H9 (cell line): Measurements from ENCODE around the gene PNPLA6. TPM values are rescaled to one million over a fixed set of nuclear protein-coding genes. Genes with fewer than 3 reads are reported as not detected.

Experiments
- DNase-seq: peaks from one replicate; pipeline ENCODE4 v3.0.0-alpha.2; 2017
- H2AFZ ChIP-seq: one replicate; pipeline ENCODE4 v1.6.1; 2013; ENCODE audit warnings: mild to moderate bottlenecking, low read length, control low read depth, moderate library complexity
- H2AK5ac ChIP-seq: 2 replicates; pipeline ENCODE4 v1.6.1; 2013; ENCODE audit warnings: low read length, control low read depth, mixed read lengths; ENCODE audit not compliant: insufficient read length
- H2BK120ac ChIP-seq: one replicate; pipeline ENCODE4 v1.6.1; 2013; ENCODE audit warnings: low read depth, mild to moderate bottlenecking, low read length, control low read depth, inconsistent platforms; ENCODE audit not compliant: poor library complexity, severe bottlenecking
- H2BK12ac ChIP-seq: 2 replicates; pipeline ENCODE4 v1.6.1; 2013; ENCODE audit warnings: low read length, control low read depth, mixed read lengths, low read depth; ENCODE audit not compliant: insufficient read length
- H2BK15ac ChIP-seq: 2 replicates; pipeline ENCODE4 v1.6.1; 2013; ENCODE audit warnings: low read depth, low read length, control low read depth
- H2BK20ac ChIP-seq: one replicate; pipeline ENCODE4 v1.6.1; 2013; ENCODE audit warnings: low read depth, mild to moderate bottlenecking, low read length, control low read depth, inconsistent platforms; ENCODE audit not compliant: poor library complexity, severe bottlenecking
- H2BK5ac ChIP-seq: 2 replicates; pipeline ENCODE4 v1.6.1; 2013; ENCODE audit warnings: low read length, control low read depth, mixed read lengths; ENCODE audit not compliant: insufficient read length
- H3K14ac ChIP-seq: 2 replicates; pipeline ENCODE4 v1.6.1; 2013; ENCODE audit warnings: low read length, control low read depth; ENCODE audit not compliant: insufficient read depth
- H3K18ac ChIP-seq: 2 replicates; pipeline ENCODE4 v1.6.1; 2013; ENCODE audit warnings: low read depth, mild to moderate bottlenecking, mixed read lengths, low read length, control low read depth; ENCODE audit not compliant: insufficient read length
- H3K23ac ChIP-seq: 2 replicates; pipeline ENCODE4 v1.6.1; 2013; ENCODE audit warnings: low read length, control low read depth, mixed read lengths, low read depth; ENCODE audit not compliant: insufficient read length
- H3K23me2 ChIP-seq: 2 replicates; pipeline ENCODE4 v1.6.1; 2013; ENCODE audit warnings: low read depth, mild to moderate bottlenecking, mixed read lengths, low read length, control low read depth; ENCODE audit not compliant: insufficient read length, poor library complexity, severe bottlenecking
- H3K27ac ChIP-seq: 2 replicates; pipeline ENCODE4 v1.5.1; 2013; ENCODE audit warnings: low read length, control low read depth, mixed read lengths, low read depth; ENCODE audit not compliant: insufficient read length
- H3K27me3 ChIP-seq: 2 replicates; pipeline ENCODE4 v1.6.1; 2013; ENCODE audit warnings: low read length, control low read depth, inconsistent platforms; ENCODE audit not compliant: insufficient read depth
- H3K4ac ChIP-seq: 2 replicates; pipeline ENCODE4 v1.6.1; 2013; ENCODE audit warnings: low read depth, mild to moderate bottlenecking, control low read depth, inconsistent platforms, low read length, moderate library complexity
- H3K4me1 ChIP-seq: 2 replicates; pipeline ENCODE4 v1.6.1; 2013; ENCODE audit warnings: low read length, control low read depth, inconsistent platforms; ENCODE audit not compliant: insufficient read depth
- H3K4me2 ChIP-seq: 2 replicates; pipeline ENCODE4 v1.6.1; 2013; ENCODE audit warnings: low read length, control low read depth, mixed read lengths; ENCODE audit not compliant: insufficient read length, insufficient read depth
- H3K56ac ChIP-seq: 2 replicates; pipeline ENCODE4 v1.6.1; 2013; ENCODE audit warnings: low read depth, mild to moderate bottlenecking, mixed read lengths, low read length, control low read depth; ENCODE audit not compliant: insufficient read length
- H3K79me1 ChIP-seq: 2 replicates; pipeline ENCODE4 v1.6.1; 2013; ENCODE audit warnings: low read depth, mild to moderate bottlenecking, moderate library complexity, low read length, control low read depth, inconsistent platforms; ENCODE audit not compliant: insufficient read depth, poor library complexity, severe bottlenecking
- H3K79me2 ChIP-seq: 2 replicates; pipeline ENCODE4 v1.6.1; 2013; ENCODE audit warnings: low read length, control low read depth, inconsistent platforms; ENCODE audit not compliant: insufficient read depth
- H3K9ac ChIP-seq: 2 replicates; pipeline ENCODE4 v1.6.1; 2013; ENCODE audit warnings: low read length, control low read depth, mixed read lengths; ENCODE audit not compliant: insufficient read length; ENCODE audit errors: extremely low read depth
- H3K9me3 ChIP-seq: one replicate; pipeline ENCODE4 v1.6.1; 2013; ENCODE audit warnings: low read depth, low read length, inconsistent platforms; ENCODE audit not compliant: control insufficient read depth
- H3T11ph ChIP-seq: one replicate; pipeline ENCODE4 v1.6.1; 2013; ENCODE audit warnings: mild to moderate bottlenecking, low read length, control low read depth, inconsistent platforms
- H4K20me1 ChIP-seq: one replicate; pipeline ENCODE4 v1.6.1; 2013; ENCODE audit not compliant: control insufficient read depth, insufficient read length, insufficient read depth
- H4K5ac ChIP-seq: 2 replicates; pipeline ENCODE4 v1.6.1; 2013; ENCODE audit warnings: low read depth, mild to moderate bottlenecking, mixed read lengths, low read length, control low read depth; ENCODE audit not compliant: insufficient read length
- H4K8ac ChIP-seq: replicated peaks from 2 replicates; pipeline ENCODE4 v1.6.1; 2013; ENCODE audit warnings: low read length, control low read depth, mixed read lengths, low read depth; ENCODE audit not compliant: insufficient read length
- H4K91ac ChIP-seq: 2 replicates; pipeline ENCODE4 v1.6.1; 2013; ENCODE audit warnings: low read depth, mild to moderate bottlenecking, moderate library complexity, mixed read lengths, low read length, control low read depth; ENCODE audit not compliant: insufficient read length
- H3K27ac Mint-ChIP-seq, 3 experiments: 2 replicates in 2 of 3; 3 replicates in 1 of 3; pipeline ENCODE4 v1.8.0; 2020 to 2021; ENCODE audit warnings: mixed read lengths in 3 of 3, mild to moderate bottlenecking in 1 of 3, moderate library complexity in 1 of 3
- H3K27me3 Mint-ChIP-seq: 2 replicates; pipeline ENCODE4 v1.8.0; 2021; ENCODE audit warnings: low read depth, mild to moderate bottlenecking, moderate library complexity, mixed read lengths
- H3K36me3 Mint-ChIP-seq, 3 experiments: 2 replicates in 2 of 3; 3 replicates in 1 of 3; pipeline ENCODE4 v1.8.0; 2020 to 2021; ENCODE audit warnings: low read depth in 3 of 3, mixed read lengths in 3 of 3; ENCODE audit not compliant: insufficient read depth in 1 of 3
- H3K4me1 Mint-ChIP-seq, 2 experiments: 2 replicates each; pipeline ENCODE4 v1.8.0; 2020; ENCODE audit warnings: mixed read lengths in 2 of 2
- H3K4me3 Mint-ChIP-seq, 2 experiments: 2 replicates in 1 of 2; 3 replicates in 1 of 2; pipeline ENCODE4 v1.8.0; 2020 to 2021; ENCODE audit warnings: mild to moderate bottlenecking in 2 of 2, mixed read lengths in 2 of 2, moderate library complexity in 1 of 2
- H3K9me3 Mint-ChIP-seq, 2 experiments: 2 replicates in 1 of 2; 3 replicates in 1 of 2; pipeline ENCODE4 v1.8.0; 2020; ENCODE audit warnings: mild to moderate bottlenecking in 2 of 2, mixed read lengths in 2 of 2, moderate library complexity in 1 of 2
- WGBS: extraction: QIAGEN DNeasy Blood & Tissue Kit; methylation state at CpG from one replicate; pipeline ENCODE4 v1.1.7; 2013; ENCODE audit warnings: missing lambda C conversion rate, low lambda C conversion rate, mixed read lengths; ENCODE audit not compliant: insufficient read length; ENCODE audit errors: extremely low coverage; 5-methylcytosine and 5-hydroxymethylcytosine counted together
- total RNA-seq: library from RNA; stranded (reverse); gene quantifications from 2 replicates; pipeline ENCODE4 v1.2.1, GENCODE V29; 2021
- TF ChIP-seq, protein P1 (sequence below): fragments of 200-600 bp; sonication (generic); conservative IDR thresholded peaks from 3 replicates; pipeline ENCODE4 v1.8.0; 2021; ENCODE audit warnings: antibody characterized with exemption, mild to moderate bottlenecking

The PNPLA6 gene
- total RNA-seq, 1 experiment from 2014 or later = 130 TPM

GRCh38 chr19:7558667-7559066, 23.1 kb downstream of the PNPLA6 start:
- H3K14ac ChIP-seq = no peak overlapping the region
- Mint-ChIP-seq H3K4me3 (no peak overlapping the region), H3K27ac (no peak overlapping the region), H3K36me3 (peaks cover 17 to 53% (median 32%) of the 10 kb centered on the region in 3 experiments; a peak in 6 of 7 replicates), H3K4me1 (peaks cover 0 to 2% of the 10 kb centered on the region in 2 experiments; a peak in 1 of 4 replicates), H3K9me3 (no peaks in the 10 kb centered on the region; a peak in 1 of 5 replicates), H3K27me3 (no peaks in the 10 kb centered on the region)
- no peak overlapping the region for H3K18ac ChIP-seq
- WGBS = no CpG with 5 or more reads among the region's 18 CpGs
- H2BK12ac ChIP-seq = no peak overlapping the region
- H3K9ac ChIP-seq = no peak overlapping the region
- no peak overlapping the region for H4K5ac ChIP-seq
- H3T11ph ChIP-seq = no peak overlapping the region
- H3K56ac ChIP-seq = no peak overlapping the region
- H3K4me2 ChIP-seq = no peak overlapping the region
- no peak overlapping the region for H2AK5ac ChIP-seq
- H3K27me3 ChIP-seq = no peaks in the 10 kb centered on the region
- no peaks in the 10 kb centered on the region for H3K79me1 ChIP-seq
- no peak overlapping the region for H2BK20ac ChIP-seq
- no peak overlapping the region for H2AFZ ChIP-seq
- no peak overlapping the region for H2BK5ac ChIP-seq
- H3K23ac ChIP-seq = no peak overlapping the region
- no peak overlapping the region for H3K27ac ChIP-seq
- H3K79me2 ChIP-seq = no peaks in the 10 kb centered on the region
- H3K4ac ChIP-seq = no peak overlapping the region
- no peaks in the 10 kb centered on the region for H3K9me3 ChIP-seq
- H4K20me1 ChIP-seq = no peaks in the 10 kb centered on the region
- no peaks in the 10 kb centered on the region for H3K23me2 ChIP-seq
- peaks cover 2% of the 10 kb centered on the region; the same call in 1 of the 2 replicates for H3K4me1 ChIP-seq
- no peak for DNase-seq
- H4K91ac ChIP-seq = no peak overlapping the region
- TF ChIP-seq, protein P1, sequence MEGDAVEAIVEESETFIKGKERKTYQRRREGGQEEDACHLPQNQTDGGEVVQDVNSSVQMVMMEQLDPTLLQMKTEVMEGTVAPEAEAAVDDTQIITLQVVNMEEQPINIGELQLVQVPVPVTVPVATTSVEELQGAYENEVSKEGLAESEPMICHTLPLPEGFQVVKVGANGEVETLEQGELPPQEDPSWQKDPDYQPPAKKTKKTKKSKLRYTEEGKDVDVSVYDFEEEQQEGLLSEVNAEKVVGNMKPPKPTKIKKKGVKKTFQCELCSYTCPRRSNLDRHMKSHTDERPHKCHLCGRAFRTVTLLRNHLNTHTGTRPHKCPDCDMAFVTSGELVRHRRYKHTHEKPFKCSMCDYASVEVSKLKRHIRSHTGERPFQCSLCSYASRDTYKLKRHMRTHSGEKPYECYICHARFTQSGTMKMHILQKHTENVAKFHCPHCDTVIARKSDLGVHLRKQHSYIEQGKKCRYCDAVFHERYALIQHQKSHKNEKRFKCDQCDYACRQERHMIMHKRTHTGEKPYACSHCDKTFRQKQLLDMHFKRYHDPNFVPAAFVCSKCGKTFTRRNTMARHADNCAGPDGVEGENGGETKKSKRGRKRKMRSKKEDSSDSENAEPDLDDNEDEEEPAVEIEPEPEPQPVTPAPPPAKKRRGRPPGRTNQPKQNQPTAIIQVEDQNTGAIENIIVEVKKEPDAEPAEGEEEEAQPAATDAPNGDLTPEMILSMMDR = no peak
- no peak overlapping the region for H2BK15ac ChIP-seq
- no peak overlapping the region for H2BK120ac ChIP-seq
- H4K8ac ChIP-seq = no peak overlapping the region
